GM21576 (cell line): ENCODE data around the gene RNF125.
"Not testable (repeated sequence)": the region's sequence is repeated elsewhere in the genome, so short reads cannot be mapped to it uniquely, and the experiment has no call there.

Experiments used
- ATAC-seq: cut with Tn5 transposase; IDR thresholded peaks from one replicate; pipeline ENCODE4 v1.9.1; 2021; ENCODE audit warnings: mild to moderate bottlenecking, moderate library complexity; ENCODE audit not compliant: unreplicated experiment

RNF125 gene

DNA sequence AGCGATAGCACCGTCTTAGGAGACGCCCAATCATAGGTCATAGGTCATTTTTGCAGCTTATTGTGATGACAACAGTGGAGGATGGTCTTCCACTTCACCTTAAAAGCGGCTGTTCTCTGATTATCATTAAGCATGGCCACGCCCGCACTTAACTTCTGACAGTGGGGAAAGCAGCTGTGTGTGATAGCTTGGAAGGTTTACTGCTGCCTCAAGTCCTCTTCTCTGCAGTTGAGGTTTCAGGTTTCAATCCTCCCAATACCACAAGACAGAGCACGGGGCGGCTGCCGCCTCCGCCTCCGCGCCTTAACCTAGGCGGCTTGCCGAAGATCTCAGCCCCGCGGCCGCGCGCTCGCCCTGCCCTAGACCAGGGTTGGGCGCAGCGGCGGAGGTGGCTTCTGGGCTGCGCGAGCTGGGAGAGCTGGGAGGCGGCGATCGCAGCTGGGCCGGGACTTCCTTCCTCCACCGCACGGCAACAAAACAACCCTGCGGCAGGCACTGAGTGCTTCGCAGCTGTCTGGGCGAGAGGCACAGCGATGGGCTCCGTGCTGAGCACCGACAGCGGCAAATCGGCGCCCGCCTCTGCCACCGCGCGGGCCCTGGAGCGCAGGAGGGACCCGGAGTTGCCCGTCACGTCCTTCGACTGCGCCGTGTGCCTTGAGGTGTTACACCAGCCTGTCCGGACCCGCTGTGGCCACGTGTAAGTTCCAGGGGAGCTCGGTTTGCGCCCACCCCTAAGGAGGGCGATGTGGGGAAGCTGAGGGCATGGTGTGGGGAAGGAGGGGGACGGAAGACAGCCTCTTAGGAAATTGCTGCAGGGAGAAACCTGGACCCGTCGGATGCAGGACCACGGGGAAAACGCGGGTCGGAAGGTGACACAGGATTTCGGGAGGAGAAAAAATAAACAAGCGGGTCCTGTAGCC is at the start of gene RNF125:
TSS of gene RNF125 (plus strand) at position 495 of the 920 bp plus-strand sequence. CDS start at position 534, 39 bp downstream.
- ATAC-seq: peak; percentile 84

DNA sequence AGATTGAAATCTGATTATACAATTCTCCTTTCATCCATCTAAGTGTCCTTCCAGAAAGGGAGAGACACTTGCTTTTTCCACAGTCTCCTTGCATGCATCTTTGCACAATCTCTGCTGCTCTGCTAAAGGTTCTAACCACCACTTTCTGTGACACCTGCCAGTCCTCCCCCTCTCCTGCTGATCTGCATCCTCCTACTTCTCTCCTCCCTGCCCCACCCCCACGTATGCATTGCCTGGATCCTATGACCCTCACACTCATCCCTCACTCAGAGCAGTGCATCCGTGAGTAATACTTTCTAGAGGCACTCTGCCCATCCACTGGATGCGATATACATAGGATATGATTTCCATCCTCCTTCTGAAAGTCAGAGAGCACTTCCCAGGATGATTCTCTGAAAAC is 48.0 kb upstream of the RNF125 start:
- no peak for ATAC-seq

- no peak for ATAC-seq
These were observed 44.6 kb upstream of the RNF125 start for GRCh38 chr18:31973929-31974546.

- ATAC-seq: no peak
These were observed 42.4 kb upstream of the RNF125 start for GRCh38 chr18:31976242-31976641.

DNA sequence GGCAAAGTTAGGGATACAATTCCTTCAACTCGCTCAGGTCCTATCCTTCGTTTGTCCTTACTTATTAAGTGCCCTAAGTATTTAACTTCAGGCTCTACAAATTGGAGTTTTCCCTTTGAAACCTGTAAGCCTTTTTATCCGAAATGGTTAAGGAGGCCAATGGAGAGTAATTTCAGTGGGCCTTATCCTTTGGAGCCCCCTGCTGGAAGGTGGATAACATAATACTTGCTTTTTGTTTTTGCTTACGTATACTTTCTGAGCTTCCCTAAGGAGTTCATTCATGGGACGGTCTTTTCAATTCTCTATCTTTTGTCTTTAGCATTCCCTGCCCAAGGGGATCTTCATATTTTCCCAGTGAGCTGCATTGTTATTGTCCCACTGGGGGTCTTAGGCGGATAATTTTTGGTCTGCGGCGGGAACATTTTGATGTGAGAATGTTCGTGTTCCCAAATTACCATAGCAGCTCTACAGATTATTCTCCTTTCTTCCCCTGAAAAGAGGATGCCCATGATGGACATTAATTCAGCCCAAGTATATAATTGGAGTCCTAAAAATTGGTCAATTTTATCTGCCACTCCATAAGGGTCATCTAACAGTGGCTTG is 41.3 kb upstream of the RNF125 start:
- ATAC-seq: peak; percentile 60

DNA sequence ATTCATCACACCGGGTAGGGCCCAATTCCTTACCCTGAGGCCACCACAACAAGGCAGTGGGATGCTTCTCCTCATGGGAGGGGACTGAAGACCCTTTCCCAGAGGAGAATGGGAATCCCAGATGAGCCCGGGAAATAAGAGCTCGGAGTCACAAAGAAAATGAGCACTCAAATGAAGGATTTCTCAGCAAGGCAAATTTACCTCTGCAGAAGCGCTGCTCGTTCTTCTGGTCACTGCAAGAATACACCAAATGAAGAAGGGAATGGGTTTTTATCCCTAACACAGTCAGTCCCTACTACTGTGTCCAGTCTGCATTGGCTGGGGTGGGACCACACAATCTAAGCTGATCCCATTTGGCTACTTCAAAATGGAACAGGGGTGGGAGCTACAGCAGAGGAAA is 40.0 kb upstream of the RNF125 start:
- no peak for ATAC-seq

GRCh38 chr18:31979714-31980113 is 38.9 kb upstream of the RNF125 start:
- no peak for ATAC-seq

DNA sequence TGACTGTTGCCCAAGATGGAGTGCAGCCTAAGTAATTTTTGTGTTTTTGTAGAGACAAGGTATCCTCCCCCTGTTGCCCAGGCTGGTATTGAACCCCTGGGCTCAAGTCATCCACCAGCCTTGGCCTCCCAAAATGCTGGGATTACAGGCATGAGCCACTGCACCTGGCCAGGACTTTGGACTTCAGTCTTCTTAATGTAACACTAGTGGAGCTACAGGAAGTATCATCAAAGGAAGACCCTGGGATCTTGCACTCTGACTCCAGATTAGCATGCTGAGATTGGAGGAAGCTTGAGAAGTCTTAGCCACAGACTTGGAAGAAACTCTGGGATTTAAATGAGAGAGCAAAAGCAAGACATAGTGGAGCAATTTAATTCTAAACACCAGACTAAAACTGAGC is 37.8 kb upstream of the RNF125 start:
- ATAC-seq: no peak

- ATAC-seq: no peak
These were observed 35.6 kb upstream of the RNF125 start for GRCh38 chr18:31983020-31983419.

DNA sequence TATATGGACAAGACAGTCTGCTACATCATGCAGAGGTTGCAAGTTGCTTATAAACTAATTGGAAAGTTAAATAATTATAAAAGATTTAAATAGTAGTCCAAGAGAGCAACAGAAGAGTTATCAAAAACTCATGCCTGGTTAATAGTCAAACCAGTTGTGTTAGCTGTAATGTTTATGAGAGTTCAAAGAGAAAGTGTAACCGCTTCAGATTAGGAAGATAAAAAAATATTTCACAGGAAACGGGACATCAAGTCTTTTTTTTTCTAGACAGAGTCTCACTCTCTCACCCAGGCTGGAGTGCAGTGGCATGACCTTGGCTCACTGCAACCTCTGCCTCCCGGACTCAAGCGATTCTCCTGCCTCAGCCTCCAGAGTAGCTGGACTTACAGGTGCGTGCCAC is 34.6 kb upstream of the RNF125 start:
- ATAC-seq: no peak

DNA sequence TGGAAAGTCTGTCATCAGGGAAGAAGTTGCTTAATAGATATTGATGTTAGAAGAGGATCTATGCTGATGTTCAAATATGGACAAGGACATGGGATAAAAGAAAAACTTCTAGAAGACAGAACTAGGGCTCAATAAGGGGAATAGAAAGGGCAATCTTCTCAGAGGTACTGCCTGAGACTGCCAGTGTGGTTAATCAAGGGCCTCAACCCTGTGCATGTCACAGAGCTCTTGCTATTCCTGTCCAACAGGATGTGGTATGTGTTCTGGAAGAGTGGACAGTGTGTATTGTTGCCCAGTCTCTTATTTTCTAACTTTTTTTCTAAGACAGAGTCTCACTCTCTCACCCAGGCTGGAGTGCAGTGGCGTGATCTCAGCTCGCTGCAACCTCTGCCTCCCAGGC is 27.8 kb upstream of the RNF125 start:
- ATAC-seq: peak; percentile 99

GRCh38 chr18:31996007-31996406 is 22.6 kb upstream of the RNF125 start:
- ATAC-seq: no peak

DNA sequence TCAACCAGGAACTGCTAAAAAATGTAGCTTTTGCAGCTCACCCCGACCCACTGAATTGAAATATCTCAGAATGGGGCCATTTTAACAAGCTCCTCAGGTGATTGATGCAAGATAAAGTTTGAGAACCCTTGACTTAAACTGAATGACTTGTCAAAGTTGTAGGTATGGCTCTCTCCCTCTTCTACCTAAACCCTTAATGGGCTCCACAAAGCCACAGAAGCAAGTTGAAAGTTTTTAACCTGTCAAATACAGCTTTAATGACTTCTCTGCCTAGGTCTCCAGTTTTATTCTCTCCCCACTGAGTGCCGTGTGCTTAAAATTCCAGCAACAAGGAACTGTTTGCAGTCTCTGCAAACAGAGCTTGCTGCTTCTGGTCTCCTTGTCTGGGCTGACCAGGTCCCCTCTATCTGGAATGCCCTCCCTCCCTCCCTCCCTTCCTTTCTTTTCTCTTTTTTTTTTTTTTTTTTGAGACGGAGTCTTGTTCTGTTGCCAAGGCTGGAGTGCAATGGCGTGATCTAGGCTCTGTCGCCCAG is 19.7 kb upstream of the RNF125 start:
- no peak for ATAC-seq

GRCh38 chr18:32001141-32001540 is 17.5 kb upstream of the RNF125 start:
- ATAC-seq: not testable (repeated sequence)

DNA sequence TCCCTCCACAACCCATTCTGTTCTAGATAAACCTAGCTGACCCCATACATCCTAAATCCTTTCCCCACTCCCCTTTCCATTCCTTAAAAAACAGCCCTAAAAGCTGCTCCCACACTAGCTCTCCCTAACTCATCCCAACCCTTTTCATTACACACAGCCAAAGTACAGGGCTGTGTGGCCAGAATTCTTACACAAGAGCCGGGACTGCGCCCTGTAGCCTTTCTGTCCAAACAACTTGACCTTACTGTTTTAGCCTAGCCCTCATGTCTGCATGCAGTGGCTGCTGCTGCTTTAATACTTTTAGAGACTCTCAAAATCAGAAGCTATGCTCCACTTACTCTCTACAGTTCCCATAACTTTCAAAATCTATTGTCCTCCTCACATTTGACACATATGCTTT is 14.8 kb upstream of the RNF125 start:
- not testable (repeated sequence) for ATAC-seq

DNA sequence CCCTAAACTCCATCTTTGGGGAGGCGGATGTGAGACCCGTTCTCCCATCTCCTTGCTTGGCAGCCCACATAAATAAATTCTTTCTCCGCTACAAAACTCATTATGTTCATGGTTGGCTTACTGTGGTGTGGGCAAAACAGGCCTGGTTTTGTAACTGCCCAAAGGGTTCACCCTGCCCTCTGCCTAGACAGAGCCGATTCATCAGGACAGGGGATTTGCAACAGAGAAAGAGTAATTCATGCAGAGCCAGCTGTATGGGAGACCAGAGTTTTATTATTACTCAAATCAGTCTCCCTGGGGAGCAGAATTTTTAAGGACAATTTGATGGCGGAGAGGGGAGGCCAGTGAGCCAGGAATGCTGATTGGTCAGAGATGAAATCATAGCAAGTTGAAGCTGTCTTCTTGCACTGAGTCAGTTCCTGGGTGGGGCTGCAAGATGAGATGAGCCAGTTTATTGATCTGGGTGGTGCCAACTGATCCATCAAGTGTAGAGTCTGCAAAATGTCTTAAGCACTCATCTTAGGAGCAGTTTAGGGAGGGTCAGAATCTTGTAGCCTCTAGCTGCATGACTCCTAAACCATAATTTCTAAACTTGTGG is 8.4 kb upstream of the RNF125 start:
- ATAC-seq: no peak

DNA sequence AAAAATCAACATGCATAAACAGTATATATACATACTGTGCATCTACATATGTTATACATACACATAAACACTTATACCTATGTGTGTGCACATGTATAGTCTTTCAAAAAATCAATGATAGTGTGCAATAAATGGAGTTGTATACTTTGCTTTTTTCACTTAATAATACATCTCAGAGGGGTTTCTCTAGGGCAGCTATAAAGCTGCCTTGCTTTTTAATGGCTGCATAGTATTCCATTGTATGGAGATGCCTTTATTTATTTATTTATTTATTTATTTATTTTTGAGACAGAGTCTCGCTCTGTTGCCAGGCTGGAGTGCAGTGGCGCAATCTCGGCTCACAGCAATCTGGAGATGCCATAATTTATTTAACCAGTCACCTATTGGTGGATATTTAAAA is 7.4 kb upstream of the RNF125 start:
- ATAC-seq: no peak

- ATAC-seq: peak; percentile 24
These were observed 775 bp downstream of the RNF125 start for GRCh38 chr18:32019251-32019948.

- ATAC-seq: not testable (repeated sequence)
These were observed 1.5 kb downstream of the RNF125 start for GRCh38 chr18:32019949-32020625.
